Measurements from ENCODE around the gene HERPUD1. TPM values are rescaled to one million over a fixed set of nuclear protein-coding genes. Genes with fewer than 3 reads are reported as not detected.

HERPUD1 gene
- total and polyA plus RNA-seq, 2 of the 13 experiments (the other 11 are each of a cell fraction or from before 2014, with no cell fraction given), result 96.2 to 323 TPM

- TF ChIP-seq, protein P1, sequence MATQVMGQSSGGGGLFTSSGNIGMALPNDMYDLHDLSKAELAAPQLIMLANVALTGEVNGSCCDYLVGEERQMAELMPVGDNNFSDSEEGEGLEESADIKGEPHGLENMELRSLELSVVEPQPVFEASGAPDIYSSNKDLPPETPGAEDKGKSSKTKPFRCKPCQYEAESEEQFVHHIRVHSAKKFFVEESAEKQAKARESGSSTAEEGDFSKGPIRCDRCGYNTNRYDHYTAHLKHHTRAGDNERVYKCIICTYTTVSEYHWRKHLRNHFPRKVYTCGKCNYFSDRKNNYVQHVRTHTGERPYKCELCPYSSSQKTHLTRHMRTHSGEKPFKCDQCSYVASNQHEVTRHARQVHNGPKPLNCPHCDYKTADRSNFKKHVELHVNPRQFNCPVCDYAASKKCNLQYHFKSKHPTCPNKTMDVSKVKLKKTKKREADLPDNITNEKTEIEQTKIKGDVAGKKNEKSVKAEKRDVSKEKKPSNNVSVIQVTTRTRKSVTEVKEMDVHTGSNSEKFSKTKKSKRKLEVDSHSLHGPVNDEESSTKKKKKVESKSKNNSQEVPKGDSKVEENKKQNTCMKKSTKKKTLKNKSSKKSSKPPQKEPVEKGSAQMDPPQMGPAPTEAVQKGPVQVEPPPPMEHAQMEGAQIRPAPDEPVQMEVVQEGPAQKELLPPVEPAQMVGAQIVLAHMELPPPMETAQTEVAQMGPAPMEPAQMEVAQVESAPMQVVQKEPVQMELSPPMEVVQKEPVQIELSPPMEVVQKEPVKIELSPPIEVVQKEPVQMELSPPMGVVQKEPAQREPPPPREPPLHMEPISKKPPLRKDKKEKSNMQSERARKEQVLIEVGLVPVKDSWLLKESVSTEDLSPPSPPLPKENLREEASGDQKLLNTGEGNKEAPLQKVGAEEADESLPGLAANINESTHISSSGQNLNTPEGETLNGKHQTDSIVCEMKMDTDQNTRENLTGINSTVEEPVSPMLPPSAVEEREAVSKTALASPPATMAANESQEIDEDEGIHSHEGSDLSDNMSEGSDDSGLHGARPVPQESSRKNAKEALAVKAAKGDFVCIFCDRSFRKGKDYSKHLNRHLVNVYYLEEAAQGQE (IDR thresholded peaks at IDR 0.05; ENCODE audit: borderline replicate concordance in 1 of 2, low read depth in 1 of 2, low read length in 2 of 2), result no peak
- no peak for TF ChIP-seq PHF5A (CRISPR knock-in tag; IDR thresholded peaks at IDR 0.05; ENCODE audit: low read depth, unreplicated experiment)
- peak; percentile 42; the same call in 1 of the 2 replicates for TF ChIP-seq BHLHE40 (IDR thresholded peaks at IDR 0.05; ENCODE audit: low read length)
- 0 out of 2 replicates have a peak, but pooled peaks have one; percentile 37 for TF ChIP-seq BRCA1 (CRISPR knock-in tag; IDR thresholded peaks at IDR 0.05)
- no peak for TF ChIP-seq ZNF234 (CRISPR knock-in tag; conservative IDR thresholded peaks at IDR 0.05)
- TF ChIP-seq ZNF280B (CRISPR knock-in tag; IDR thresholded peaks at IDR 0.05; ENCODE audit: borderline replicate concordance), result no peak
- no peak for TF ChIP-seq ZNF775 (CRISPR knock-in tag; IDR thresholded peaks at IDR 0.05; ENCODE audit: borderline replicate concordance)
- TF ChIP-seq ZIK1 (CRISPR knock-in tag; IDR thresholded peaks at IDR 0.05; ENCODE audit: borderline replicate concordance, low read depth), result no peak
- no peak for TF ChIP-seq HDAC6 (IDR thresholded peaks at IDR 0.05; ENCODE audit: low read depth, low read length)
- TF ChIP-seq, protein P2, sequence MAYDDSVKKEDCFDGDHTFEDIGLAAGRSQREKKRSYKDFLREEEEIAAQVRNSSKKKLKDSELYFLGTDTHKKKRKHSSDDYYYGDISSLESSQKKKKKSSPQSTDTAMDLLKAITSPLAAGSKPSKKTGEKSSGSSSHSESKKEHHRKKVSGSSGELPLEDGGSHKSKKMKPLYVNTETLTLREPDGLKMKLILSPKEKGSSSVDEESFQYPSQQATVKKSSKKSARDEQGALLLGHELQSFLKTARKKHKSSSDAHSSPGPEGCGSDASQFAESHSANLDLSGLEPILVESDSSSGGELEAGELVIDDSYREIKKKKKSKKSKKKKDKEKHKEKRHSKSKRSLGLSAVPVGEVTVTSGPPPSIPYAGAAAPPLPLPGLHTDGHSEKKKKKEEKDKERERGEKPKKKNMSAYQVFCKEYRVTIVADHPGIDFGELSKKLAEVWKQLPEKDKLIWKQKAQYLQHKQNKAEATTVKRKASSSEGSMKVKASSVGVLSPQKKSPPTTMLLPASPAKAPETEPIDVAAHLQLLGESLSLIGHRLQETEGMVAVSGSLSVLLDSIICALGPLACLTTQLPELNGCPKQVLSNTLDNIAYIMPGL (CRISPR knock-in tag; IDR thresholded peaks at IDR 0.05; ENCODE audit: borderline replicate concordance in 1 of 2, low read depth in 1 of 2), result no peak; a peak in 1 of 4 replicates
- TF ChIP-seq ZNF556 (CRISPR knock-in tag; IDR thresholded peaks at IDR 0.05; ENCODE audit: borderline replicate concordance), result no peak
- TF ChIP-seq, protein P3, sequence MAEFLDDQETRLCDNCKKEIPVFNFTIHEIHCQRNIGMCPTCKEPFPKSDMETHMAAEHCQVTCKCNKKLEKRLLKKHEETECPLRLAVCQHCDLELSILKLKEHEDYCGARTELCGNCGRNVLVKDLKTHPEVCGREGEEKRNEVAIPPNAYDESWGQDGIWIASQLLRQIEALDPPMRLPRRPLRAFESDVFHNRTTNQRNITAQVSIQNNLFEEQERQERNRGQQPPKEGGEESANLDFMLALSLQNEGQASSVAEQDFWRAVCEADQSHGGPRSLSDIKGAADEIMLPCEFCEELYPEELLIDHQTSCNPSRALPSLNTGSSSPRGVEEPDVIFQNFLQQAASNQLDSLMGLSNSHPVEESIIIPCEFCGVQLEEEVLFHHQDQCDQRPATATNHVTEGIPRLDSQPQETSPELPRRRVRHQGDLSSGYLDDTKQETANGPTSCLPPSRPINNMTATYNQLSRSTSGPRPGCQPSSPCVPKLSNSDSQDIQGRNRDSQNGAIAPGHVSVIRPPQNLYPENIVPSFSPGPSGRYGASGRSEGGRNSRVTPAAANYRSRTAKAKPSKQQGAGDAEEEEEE (CRISPR knock-in tag; IDR thresholded peaks at IDR 0.05; ENCODE audit: borderline replicate concordance), result no peak
- TF ChIP-seq ETS1 (CRISPR knock-in tag; IDR thresholded peaks at IDR 0.05), result no peak
- TF ChIP-seq ERF (CRISPR knock-in tag; IDR thresholded peaks at IDR 0.05), result 0 out of 2 replicates have a peak, but pooled peaks have one; percentile 5
- TF ChIP-seq HIVEP1 (CRISPR knock-in tag; IDR thresholded peaks at IDR 0.05), result no peak
- no peak for TF ChIP-seq MTA1 (CRISPR knock-in tag; IDR thresholded peaks at IDR 0.05; ENCODE audit: borderline replicate concordance)
- TF ChIP-seq HNF4A (CRISPR knock-in tag; IDR thresholded peaks at IDR 0.05), result no peak
Measured at GRCh38 chr16:56911771-56912571, 20.0 kb upstream of the HERPUD1 start (continued).
